A673 (cell line): ENCODE data around the gene MAP4.

ENCODE experiments used
- EZH2 ChIP-seq: fragments of 200-600 bp; sonication (generic); IDR thresholded peaks from 2 replicates; pipeline ENCODE4 v1.6.1; 2017; ENCODE audit warnings: borderline replicate concordance, low read depth, mild to moderate bottlenecking, mixed read lengths, antibody characterized with exemption, low read length; ENCODE audit not compliant: poor library complexity, severe bottlenecking
- TF ChIP-seq, protein P1 (sequence below): fragments of 300-800, 200-600 bp; sonication (generic); conservative IDR thresholded peaks from 2 replicates; pipeline ENCODE4 v1.5.1; 2017; ENCODE audit warnings: low read depth, mild to moderate bottlenecking, antibody characterized with exemption, low read length, moderate library complexity, mixed read lengths

- TF ChIP-seq, protein P1, sequence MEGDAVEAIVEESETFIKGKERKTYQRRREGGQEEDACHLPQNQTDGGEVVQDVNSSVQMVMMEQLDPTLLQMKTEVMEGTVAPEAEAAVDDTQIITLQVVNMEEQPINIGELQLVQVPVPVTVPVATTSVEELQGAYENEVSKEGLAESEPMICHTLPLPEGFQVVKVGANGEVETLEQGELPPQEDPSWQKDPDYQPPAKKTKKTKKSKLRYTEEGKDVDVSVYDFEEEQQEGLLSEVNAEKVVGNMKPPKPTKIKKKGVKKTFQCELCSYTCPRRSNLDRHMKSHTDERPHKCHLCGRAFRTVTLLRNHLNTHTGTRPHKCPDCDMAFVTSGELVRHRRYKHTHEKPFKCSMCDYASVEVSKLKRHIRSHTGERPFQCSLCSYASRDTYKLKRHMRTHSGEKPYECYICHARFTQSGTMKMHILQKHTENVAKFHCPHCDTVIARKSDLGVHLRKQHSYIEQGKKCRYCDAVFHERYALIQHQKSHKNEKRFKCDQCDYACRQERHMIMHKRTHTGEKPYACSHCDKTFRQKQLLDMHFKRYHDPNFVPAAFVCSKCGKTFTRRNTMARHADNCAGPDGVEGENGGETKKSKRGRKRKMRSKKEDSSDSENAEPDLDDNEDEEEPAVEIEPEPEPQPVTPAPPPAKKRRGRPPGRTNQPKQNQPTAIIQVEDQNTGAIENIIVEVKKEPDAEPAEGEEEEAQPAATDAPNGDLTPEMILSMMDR = no peak
- no peak for TF ChIP-seq EZH2
Observed at GRCh38 chr3:47892286-47893040, 123.8 kb downstream of the MAP4 start.
